ENCODE measurements around the gene KIF13A.

DNA sequence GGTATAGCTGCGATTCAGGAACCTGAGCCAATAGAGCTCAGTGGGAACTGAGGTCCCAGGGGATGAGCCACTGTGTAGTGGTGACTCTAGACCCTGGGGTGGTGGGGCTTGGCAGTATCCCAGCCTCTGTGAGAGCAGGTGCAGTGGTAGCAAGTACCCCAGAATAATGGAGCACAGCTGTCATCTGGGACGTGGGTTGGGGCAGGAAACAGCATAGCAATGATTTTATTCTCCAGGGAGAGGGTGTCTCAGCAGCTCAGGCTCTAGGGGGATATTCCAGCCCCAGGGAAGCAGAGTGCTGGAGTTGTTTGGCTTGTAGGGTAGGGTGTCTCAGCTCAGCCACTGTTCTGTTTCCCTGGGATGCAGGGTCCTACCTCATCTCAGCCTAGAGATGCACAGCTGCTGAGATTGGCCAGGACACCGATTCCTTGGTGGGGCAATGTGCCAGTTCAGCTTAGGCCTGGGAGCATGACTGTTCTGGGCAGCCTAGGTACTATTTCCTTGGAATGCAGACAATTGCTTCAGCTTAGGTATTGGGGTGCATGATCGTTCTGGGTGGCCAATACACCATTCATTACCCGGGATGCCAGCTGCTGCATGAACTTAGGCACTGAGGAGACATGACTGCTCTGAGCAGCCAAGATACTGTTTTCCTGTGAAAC, 246.7 kb downstream of the KIF13A start:
- TF ChIP-seq, protein P1, sequence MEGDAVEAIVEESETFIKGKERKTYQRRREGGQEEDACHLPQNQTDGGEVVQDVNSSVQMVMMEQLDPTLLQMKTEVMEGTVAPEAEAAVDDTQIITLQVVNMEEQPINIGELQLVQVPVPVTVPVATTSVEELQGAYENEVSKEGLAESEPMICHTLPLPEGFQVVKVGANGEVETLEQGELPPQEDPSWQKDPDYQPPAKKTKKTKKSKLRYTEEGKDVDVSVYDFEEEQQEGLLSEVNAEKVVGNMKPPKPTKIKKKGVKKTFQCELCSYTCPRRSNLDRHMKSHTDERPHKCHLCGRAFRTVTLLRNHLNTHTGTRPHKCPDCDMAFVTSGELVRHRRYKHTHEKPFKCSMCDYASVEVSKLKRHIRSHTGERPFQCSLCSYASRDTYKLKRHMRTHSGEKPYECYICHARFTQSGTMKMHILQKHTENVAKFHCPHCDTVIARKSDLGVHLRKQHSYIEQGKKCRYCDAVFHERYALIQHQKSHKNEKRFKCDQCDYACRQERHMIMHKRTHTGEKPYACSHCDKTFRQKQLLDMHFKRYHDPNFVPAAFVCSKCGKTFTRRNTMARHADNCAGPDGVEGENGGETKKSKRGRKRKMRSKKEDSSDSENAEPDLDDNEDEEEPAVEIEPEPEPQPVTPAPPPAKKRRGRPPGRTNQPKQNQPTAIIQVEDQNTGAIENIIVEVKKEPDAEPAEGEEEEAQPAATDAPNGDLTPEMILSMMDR (IDR thresholded peaks at IDR 0.05), result no peak
- no peak for TF ChIP-seq POLR2A (IDR thresholded peaks at IDR 0.05)

Data from vagina (tissue), 2 donors.